BLaER1 treated with 17β-estradiol and CSF1 and Interleukin-3, amounts not matched to agents 10 nM and 100 nM (cell line): ENCODE results near the gene TJP1.
"Not testable (repeated sequence)": the region's sequence is repeated elsewhere in the genome, so short reads cannot be mapped to it uniquely, and the experiment has no call there.

ENCODE experiments used
- H3K27ac ChIP-seq, 11 experiments: shearing (Covaris generic); formaldehyde crosslinking; 2 replicates each; pipeline ENCODE4 v1.8.1; 2022
- H3K27me3 ChIP-seq, 11 experiments: shearing (Covaris generic); formaldehyde crosslinking; 2 replicates each; pipeline ENCODE4 v1.8.1; 2022
- H3K36me3 ChIP-seq, 11 experiments: shearing (Covaris generic); formaldehyde crosslinking; 2 replicates each; pipeline ENCODE4 v1.8.1; 2022
- H3K4me1 ChIP-seq, 10 experiments: shearing (Covaris generic); formaldehyde crosslinking; 2 replicates each; pipeline ENCODE4 v1.8.1; 2022
- H3K4me2 ChIP-seq, 11 experiments: shearing (Covaris generic); formaldehyde crosslinking; 2 replicates each; pipeline ENCODE4 v1.8.1; 2022
- H3K4me3 ChIP-seq, 10 experiments: shearing (Covaris generic); formaldehyde crosslinking; 2 replicates each; pipeline ENCODE4 v1.8.1; 2022
- H3K9ac ChIP-seq, 11 experiments: shearing (Covaris generic); formaldehyde crosslinking; 2 replicates each; pipeline ENCODE4 v1.8.1; 2022
- H3K9me3 ChIP-seq, 11 experiments: shearing (Covaris generic); formaldehyde crosslinking; replicated peaks in 1 of 11; 2 replicates each; pipeline ENCODE4 v1.8.1; 2022
- H4K20me1 ChIP-seq, 11 experiments: shearing (Covaris generic); formaldehyde crosslinking; 2 replicates each; pipeline ENCODE4 v1.8.1; 2022
- Cebpa-rat ChIP-seq, 11 experiments: shearing (Covaris generic); IDR thresholded peaks; 2 replicates each; pipeline ENCODE4 v1.8.1; 2022

The TJP1 gene

GRCh38 chr15:29670266-29670665, 152.0 kb downstream of the TJP1 start:
- no peaks in the 10 kb centered on the region for H3K9me3 ChIP-seq
- no peak overlapping the region for H3K9ac ChIP-seq
- no peak for TF ChIP-seq Cebpa-rat (IDR thresholded peaks at IDR 0.05)
- H3K4me1 ChIP-seq: peaks cover 0 to 34% (median 14%) of the 10 kb centered on the region in 10 experiments; a peak in 16 of 20 replicates
- H4K20me1 ChIP-seq: peaks cover 0 to 4% (median 0%) of the 10 kb centered on the region in 11 experiments; a peak in 3 of 22 replicates
- no peak overlapping the region for H3K4me2 ChIP-seq
- peaks cover 4 to 16% (median 7%) of the 10 kb centered on the region in 11 experiments; a peak in 17 of 22 replicates for H3K27me3 ChIP-seq
- H3K27ac ChIP-seq: no peak overlapping the region
- H3K4me3 ChIP-seq: no peak overlapping the region
- H3K36me3 ChIP-seq: no peaks in the 10 kb centered on the region

DNA sequence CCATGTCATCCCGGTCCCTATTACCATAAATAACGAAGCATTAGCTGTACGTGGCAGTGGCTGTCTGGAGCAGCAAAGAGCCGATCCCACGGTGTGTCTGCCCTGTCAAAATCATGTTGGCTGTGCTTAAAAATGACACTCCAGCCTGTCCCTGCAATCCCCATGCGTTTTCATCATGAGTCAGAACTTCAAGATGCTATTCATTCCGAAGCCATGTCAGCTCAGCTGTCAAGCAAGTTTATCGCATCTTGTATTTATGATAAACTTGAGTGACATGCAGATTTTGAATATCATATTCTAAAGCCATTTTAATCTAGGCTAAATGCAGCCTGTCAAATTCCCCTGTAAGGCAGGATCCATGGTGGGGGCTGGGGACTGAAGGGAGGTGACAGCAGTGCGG, 152.4 kb downstream of the TJP1 start:
- Histone ChIP-seq H3K36me3 (no peaks in the 10 kb centered on the region), H3K27me3 (peaks cover 0 to 11% (median 2%) of the 10 kb centered on the region in 11 experiments; a peak in 15 of 22 replicates), H3K9me3 (no peaks in the 10 kb centered on the region), H3K27ac (no peak overlapping the region), H3K4me1 (peaks cover 0 to 34% (median 10%) of the 10 kb centered on the region in 10 experiments; a peak in 12 of 20 replicates), H3K9ac (no peak overlapping the region), H4K20me1 (no peaks in the 10 kb centered on the region), H3K4me2 (no peak overlapping the region), H3K4me3 (no peak overlapping the region)
- TF ChIP-seq Cebpa-rat (IDR thresholded peaks at IDR 0.05): no peak

DNA sequence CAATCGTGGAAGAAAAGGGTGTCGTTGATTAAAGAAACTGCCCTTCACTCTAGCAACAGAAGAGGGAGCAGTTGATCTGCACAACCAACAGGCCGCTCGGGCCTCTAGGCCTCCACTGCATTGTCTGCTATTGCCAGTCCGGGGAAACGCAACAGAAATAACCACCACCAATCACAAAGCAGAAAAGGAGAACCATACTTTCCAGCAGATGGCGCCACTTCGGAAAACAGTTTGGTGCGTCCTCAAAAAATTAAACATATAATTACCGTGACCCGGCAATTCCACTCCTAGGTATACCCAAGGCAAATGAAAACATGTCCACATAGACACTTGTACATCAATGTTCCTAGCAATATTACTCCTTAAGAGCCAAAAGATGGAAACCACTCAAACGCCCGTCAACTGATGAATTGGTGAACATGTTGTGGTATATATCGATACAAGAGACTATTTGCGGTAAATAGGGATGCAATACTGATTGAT, 154.1 kb downstream of the TJP1 start:
- H3K4me1 ChIP-seq: peaks cover 0 to 34% (median 10%) of the 10 kb centered on the region in 10 experiments; a peak in 12 of 20 replicates
- no peak overlapping the region for H3K4me3 ChIP-seq
- H4K20me1 ChIP-seq: no peaks in the 10 kb centered on the region
- H3K27ac ChIP-seq: no peak overlapping the region
- H3K9ac ChIP-seq: no peak overlapping the region
- H3K27me3 ChIP-seq: no peaks in the 10 kb centered on the region; a peak in 1 of 22 replicates
- H3K4me2 ChIP-seq: no peak overlapping the region
- no peaks in the 10 kb centered on the region for H3K36me3 ChIP-seq
- no peak for TF ChIP-seq Cebpa-rat (IDR thresholded peaks at IDR 0.05)
- no peaks in the 10 kb centered on the region for H3K9me3 ChIP-seq

- Histone ChIP-seq H3K27ac (no peak overlapping the region), H4K20me1 (no peaks in the 10 kb centered on the region), H3K4me1 (peaks cover 0 to 17% (median under 1%) of the 10 kb centered on the region in 10 experiments; a peak in 10 of 20 replicates), H3K4me3 (no peak overlapping the region), H3K36me3 (no peaks in the 10 kb centered on the region), H3K9ac (no peak overlapping the region), H3K9me3 (no peaks in the 10 kb centered on the region), H3K4me2 (no peak overlapping the region), H3K27me3 (no peaks in the 10 kb centered on the region)
- no peak for TF ChIP-seq Cebpa-rat (IDR thresholded peaks at IDR 0.05)
These were observed 156.0 kb downstream of the TJP1 start for GRCh38 chr15:29666241-29666640.

DNA sequence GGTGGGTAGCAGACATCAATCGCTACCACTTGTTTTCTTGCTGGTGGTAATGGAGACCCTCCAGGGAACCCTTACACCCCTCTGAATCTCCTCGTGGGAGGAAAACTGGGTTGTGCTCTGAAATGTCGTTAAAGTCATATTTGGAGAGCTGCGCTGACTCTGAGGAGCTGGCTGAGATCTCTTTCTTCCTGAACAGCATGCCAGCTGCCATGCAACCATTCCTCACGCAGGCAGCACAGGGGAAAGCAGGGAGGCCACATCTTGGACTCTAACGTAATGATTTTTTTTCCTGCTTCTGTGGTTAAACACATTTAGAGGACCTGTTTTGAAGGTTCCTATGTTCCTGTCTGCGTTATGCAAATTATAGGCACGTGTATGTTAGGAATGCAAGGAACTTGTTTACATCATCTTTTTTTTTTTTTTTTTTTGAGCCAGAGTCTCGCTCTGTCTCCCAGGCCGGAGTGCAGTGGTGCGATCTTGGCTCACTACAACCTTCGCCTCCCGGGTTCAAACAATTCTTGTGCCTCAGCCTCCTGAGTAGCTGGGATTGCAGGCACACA, 156.7 kb downstream of the TJP1 start:
- Histone ChIP-seq H3K9ac (no peak overlapping the region), H3K4me3 (no peak overlapping the region), H4K20me1 (no peaks in the 10 kb centered on the region), H3K36me3 (no peaks in the 10 kb centered on the region), H3K27me3 (no peaks in the 10 kb centered on the region), H3K9me3 (no peaks in the 10 kb centered on the region), H3K4me1 (peaks cover 0 to 13% (median 0%) of the 10 kb centered on the region in 10 experiments; a peak in 8 of 20 replicates), H3K27ac (no peak overlapping the region), H3K4me2 (peak overlapping the region in 6 of 11 experiments; percentile 3 to 55 (median 42); a peak in 10 of 22 replicates)
- TF ChIP-seq Cebpa-rat (IDR thresholded peaks at IDR 0.05): no peak

GRCh38 chr15:29664406-29664805, 157.9 kb downstream of the TJP1 start:
- Histone ChIP-seq H4K20me1 (no peaks in the 10 kb centered on the region), H3K9ac (no peak overlapping the region), H3K27me3 (no peaks in the 10 kb centered on the region), H3K4me2 (no peak overlapping the region), H3K4me1 (peaks cover 0 to 13% (median 0%) of the 10 kb centered on the region in 10 experiments; a peak in 8 of 20 replicates), H3K36me3 (no peaks in the 10 kb centered on the region), H3K9me3 (no peaks in the 10 kb centered on the region), H3K27ac (no peak overlapping the region), H3K4me3 (no peak overlapping the region)
- TF ChIP-seq Cebpa-rat (IDR thresholded peaks at IDR 0.05): no peak

- H3K27ac ChIP-seq, H3K4me3 ChIP-seq, H3K4me2 ChIP-seq, H3K4me1 ChIP-seq, H3K36me3 ChIP-seq, H3K27me3 ChIP-seq, H4K20me1 ChIP-seq, H3K9ac ChIP-seq: not testable (repeated sequence)
- peaks cover 23 to 38% (median 33%) of the 10 kb centered on the region in 11 experiments for H3K9me3 ChIP-seq
These were observed 164.8 kb downstream of the TJP1 start for GRCh38 chr15:29657476-29657817.

DNA sequence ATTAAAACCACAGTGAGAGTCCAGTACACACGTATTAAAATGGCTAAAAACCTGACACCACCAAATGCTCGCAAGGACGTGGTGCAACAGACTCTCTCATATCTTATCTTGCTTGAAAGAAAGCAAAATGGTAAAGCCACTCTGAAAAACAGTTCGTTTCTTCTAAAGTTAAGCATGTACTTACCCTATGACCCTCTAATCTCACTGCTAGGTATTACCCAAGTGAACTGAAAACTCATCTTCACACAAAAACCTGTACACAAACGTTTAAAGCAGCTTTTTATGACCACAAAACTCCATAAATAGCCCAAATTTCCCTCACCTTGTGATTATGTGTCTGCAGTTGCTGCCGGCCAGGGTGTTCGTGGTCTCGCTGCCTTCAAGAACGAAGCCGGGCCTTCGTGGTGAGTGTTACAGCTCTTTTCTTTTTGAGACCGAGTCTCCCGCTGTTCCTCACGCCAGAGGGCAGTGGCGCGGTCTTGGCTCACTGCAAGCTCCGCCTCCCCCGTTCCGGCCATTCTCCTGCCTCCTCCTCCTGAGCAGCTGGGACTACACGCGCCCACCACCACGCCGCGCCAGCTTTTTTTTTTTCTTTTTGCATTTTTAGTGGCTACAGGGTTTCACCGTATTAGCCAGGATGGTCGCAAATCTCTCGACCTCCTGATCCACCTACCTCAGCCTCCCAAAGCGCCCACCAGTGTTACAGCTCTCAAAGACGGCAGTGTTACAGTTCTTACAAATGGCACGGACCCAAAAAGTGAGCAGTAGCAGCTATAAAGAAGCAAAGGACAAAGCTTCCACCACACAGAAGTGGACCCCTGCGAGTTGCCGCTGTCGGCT, 165.4 kb downstream of the TJP1 start:
- Histone ChIP-seq H3K4me2 (no peak overlapping the region), H3K9ac (no peak overlapping the region), H4K20me1 (no peaks in the 10 kb centered on the region), H3K9me3 (peaks cover 29 to 44% (median 39%) of the 10 kb centered on the region in 11 experiments), H3K36me3 (no peaks in the 10 kb centered on the region), H3K4me1 (no peaks in the 10 kb centered on the region), H3K27ac (no peak overlapping the region), H3K4me3 (no peak overlapping the region), H3K27me3 (no peaks in the 10 kb centered on the region)
- TF ChIP-seq Cebpa-rat (IDR thresholded peaks at IDR 0.05): no peak

GRCh38 chr15:29652595-29652994, 169.7 kb downstream of the TJP1 start:
- no peak overlapping the region for H3K4me2 ChIP-seq
- no peaks in the 10 kb centered on the region for H3K4me1 ChIP-seq
- no peaks in the 10 kb centered on the region for H3K27me3 ChIP-seq
- peaks cover 37 to 52% (median 44%) of the 10 kb centered on the region in 11 experiments for H3K9me3 ChIP-seq
- H3K4me3 ChIP-seq: no peak overlapping the region
- H3K36me3 ChIP-seq: no peaks in the 10 kb centered on the region
- no peak for TF ChIP-seq Cebpa-rat (IDR thresholded peaks at IDR 0.05)
- no peaks in the 10 kb centered on the region for H4K20me1 ChIP-seq
- H3K27ac ChIP-seq: no peak overlapping the region
- no peak overlapping the region for H3K9ac ChIP-seq
